Medulla oblongata (tissue), 1 donor: ENCODE results near the gene CAMKK2.
A peak's percentile ranks its signal among the peaks of the same experiment; 100 is the strongest.
"Not testable (repeated sequence)": the region's sequence is repeated elsewhere in the genome, so short reads cannot be mapped to it uniquely, and the experiment has no call there.

Experiments
- DNase-seq: peaks from one replicate; pipeline ENCODE4 v3.0.0-alpha.2; 2015; ENCODE audit errors: extremely low spot score

The CAMKK2 gene

GRCh38 chr12:121246893-121247557, 49.5 kb downstream of the CAMKK2 start:
- DNase-seq: no peak

GRCh38 chr12:121245951-121246350, 50.6 kb downstream of the CAMKK2 start:
- DNase-seq: no peak

GRCh38 chr12:121245031-121245430, 51.5 kb downstream of the CAMKK2 start:
- no peak for DNase-seq

- no peak for DNase-seq
Measured at GRCh38 chr12:121241156-121241970, 55.1 kb downstream of the CAMKK2 start.

- DNase-seq: peak; percentile 47
Measured at GRCh38 chr12:121240484-121241101, 55.9 kb downstream of the CAMKK2 start.

DNA sequence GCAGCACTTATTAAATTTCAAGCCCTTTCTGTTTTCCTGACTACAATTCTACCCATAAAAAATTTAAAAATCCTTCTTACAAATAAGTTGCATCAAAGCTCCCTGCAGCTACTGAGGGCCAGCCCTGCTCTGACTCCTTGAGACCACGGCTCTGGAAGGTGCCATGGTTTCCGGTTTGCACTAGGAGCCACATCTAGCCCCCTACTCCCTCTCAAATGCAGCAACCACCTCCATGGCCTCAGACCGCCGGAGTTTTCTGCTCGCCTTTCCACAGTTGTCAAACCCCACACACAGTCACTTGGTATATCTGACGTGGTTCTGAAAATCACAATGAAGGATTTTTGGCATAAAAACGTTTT, 56.5 kb downstream of the CAMKK2 start:
- no peak for DNase-seq

DNA sequence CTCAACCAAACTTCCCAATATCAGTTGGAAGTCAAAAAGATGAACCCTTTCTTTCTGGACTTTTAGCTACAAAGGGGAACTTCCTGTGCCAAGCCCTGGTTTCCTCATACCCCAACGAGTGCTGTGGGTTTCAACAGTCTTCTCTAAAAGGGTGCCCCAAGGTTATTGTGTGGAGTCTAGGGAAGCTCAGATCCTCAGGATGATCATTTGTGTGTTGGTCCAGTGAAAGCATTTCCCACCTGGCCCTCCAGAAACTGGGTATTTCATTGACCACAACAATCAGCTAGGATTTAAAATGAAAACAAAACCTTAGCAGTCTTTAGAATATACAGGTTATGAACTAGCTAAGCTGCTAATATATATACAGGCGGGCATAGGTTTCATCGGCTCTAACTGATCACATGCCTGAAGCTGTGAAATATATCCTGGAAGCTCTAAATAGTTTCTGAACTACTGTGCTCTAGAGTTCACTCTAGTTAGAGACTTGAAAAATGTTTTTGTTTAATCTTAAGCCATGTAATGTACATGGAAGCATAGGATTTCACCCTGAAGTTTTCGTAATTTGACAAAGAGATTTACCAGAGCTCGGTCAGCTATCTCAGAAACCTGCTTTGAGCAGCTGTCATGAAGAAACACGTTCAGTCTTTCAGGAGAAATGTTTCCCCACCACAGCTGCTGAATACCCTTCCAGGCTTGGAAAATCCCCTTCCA, 57.0 kb downstream of the CAMKK2 start:
- DNase-seq: peak; percentile 38

GRCh38 chr12:121238604-121239350, 57.7 kb downstream of the CAMKK2 start:
- peak; percentile 18 for DNase-seq

GRCh38 chr12:121238086-121238485, 58.4 kb downstream of the CAMKK2 start:
- DNase-seq: no peak

DNA sequence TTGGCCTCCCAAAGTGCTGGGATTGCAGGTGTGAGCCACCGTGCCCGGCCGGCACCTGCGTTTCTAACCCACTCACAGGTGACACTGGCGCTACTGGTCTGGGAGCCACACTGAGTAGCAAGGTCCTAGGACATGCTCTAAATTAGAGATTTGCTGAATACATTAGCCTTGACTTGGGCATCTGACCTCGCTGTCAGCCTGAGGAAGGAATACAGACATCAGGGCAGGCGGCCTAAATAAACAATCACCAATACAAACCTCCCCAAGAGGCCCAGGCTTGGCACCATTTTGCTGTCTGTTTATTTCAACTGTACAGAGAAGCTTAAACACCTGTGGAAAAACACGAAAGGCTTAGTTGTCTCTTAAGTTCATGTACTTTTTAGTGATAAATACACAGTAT, 59.1 kb downstream of the CAMKK2 start:
- DNase-seq: no peak

DNA sequence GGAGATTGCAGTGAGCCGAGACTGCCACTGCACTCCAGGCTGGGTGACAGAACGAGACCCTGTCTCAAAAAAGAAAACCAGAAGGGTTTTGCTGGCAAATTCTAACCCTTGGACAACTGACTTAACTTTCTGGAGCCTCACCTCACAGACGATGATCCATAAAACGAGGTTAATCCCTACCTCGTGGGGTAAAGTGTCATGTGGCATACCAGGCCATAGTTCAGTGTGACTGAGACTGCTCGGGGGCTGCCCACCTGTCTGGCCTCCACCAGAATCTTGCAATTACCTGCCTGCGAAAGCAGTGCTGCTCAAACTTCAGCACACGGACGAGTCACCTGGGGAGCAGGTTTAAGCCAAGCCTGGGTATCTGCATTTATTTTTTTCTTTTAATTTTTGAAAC, 59.7 kb downstream of the CAMKK2 start:
- DNase-seq: no peak

GRCh38 chr12:121233628-121234020, 62.9 kb downstream of the CAMKK2 start:
- DNase-seq: no peak

DNA sequence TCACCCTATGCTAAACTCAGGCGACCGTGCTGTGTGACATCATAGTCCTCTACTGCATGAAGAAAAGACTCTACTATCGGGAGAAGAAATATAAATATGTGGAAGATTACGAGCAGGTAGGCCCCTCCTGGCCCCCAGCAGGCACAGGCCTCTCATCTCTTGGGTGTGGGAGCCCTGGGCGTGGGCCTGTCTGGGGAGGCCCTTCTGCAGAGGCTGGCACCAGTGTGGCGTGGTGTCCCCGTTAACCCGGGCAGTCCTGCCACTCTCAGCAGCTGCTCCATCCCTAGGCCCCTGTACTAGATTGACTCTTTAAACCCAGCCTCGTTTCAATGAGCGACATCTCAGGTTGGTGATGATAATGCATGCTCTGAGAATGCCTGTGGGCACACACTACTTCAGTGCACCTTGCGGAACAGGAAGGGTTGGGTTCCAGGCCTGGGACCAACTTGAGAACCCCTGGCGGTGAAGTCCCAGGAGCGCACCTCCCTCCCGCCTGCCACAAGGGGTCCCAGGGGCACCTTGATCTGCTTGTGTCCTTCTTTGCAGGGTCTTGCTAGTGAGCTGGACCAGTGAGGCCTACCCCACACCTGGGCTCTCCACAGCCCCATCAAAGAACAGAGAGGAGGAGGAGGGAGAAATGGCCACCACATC, 63.4 kb downstream of the CAMKK2 start:
- no peak for DNase-seq

DNA sequence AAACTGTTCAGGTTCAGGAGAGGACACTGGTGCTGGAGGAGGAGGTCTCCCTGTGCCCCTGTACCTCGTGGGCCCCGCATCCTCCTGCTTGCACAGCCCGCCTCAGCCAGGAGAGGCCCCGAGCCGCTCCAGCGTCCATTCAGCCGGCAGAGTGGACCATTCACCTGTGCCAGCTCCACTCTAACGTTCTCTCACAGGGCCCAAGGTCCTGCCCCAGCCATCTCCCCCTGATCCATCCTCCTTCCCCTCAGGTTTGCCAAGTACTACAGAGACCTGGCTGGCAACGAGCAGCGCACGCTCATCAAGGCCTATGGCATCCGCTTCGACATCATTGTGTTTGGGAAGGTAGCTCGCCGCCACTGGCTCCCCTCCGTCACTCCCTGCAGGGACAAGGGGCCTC, 64.3 kb downstream of the CAMKK2 start:
- no peak for DNase-seq

DNA sequence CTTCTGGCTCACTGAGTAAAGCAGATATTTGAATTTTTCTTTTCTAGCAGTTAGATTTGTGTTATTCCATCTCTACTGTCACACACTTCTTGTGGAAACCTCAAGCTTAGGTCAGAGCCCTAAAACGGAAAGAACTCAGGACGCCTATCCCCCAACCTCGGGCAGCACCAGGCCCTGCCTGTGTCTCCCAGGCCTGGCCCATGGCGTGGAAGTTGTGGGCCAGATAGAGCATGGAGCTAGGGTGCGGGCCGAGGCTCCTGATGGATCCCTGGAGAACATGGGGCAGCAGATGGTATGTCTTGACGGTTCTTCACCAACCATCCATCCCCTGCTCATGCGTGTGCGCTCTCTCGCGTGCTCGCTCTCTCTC, 66.0 kb downstream of the CAMKK2 start:
- no peak for DNase-seq

DNA sequence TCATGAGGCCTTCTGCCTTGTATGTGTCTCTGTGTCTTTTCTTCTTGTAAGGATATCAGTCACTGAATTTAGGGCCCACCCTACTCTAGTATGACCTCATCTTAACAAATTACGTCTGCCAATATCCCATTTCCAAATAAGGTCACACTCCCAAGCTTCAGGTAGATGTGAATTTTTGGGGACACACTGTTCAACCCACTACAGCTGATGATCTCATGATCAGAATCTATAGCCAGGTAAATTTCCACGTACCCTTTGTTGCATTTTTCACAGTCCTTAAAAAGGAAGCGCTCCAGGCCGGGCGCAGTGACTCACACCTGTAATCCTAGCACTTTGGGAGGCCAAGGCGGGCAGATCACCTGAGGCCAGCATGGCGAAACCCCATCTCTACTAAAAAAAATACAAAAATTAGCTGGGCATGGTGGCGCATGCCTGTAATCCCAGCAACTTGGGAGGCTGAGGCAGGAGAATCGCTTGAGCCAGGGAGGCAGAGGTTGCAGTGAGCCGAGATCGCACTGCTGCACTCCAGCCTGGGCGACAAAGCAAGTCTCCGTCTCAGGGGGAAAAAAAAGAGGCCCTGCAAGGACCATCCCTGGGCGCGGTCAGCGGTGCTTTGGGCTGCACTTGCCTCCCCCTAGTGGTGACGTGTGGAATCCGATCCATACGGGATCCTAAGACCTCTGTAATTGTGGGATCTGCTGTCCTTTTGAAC, 66.5 kb downstream of the CAMKK2 start:
- DNase-seq: peak; percentile 77

- DNase-seq: no peak
Measured at GRCh38 chr12:121228919-121229665, 67.4 kb downstream of the CAMKK2 start.

DNA sequence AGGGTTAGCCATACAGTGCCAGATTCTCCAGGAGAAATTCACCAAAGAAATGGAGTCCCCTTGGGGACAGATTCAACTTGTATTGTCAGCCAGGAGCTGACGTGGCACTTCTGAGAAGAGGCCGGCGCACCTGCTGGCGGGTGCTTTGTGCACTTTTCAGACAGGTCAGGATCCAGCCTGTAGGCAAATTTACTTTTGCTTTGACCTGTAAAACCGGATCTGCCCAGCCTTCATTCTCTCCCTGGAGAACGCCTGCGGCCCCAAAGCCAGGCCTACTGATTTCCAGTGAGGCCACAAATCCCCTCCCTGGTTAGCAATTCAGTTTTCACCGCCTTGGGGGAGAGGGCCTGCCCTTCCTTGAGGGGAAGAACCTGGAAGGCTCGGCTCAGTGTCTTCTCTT, 69.2 kb downstream of the CAMKK2 start:
- no peak for DNase-seq

DNA sequence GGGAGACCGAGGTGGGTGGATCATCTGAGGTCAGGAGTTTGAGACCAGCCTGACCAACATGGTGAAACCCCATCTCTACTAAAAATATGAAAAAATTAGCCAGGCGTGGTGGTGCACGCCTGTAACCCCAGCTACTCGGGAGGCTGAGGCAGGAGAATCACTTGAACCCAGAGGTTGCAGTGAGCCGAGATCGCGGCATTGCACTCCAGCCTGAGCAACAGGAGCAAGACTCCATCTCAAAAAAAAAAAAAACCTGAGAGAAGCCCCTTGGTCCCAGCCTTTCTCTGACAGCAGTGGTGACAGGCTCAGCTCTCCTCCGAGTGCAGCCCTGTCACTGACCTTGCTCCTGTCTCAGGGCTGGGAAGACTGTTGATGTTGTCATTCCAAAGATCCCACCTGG, 69.6 kb downstream of the CAMKK2 start:
- DNase-seq: not testable (repeated sequence)

GRCh38 chr12:121226399-121226798, 70.1 kb downstream of the CAMKK2 start:
- DNase-seq: no peak
